NCI-H510A treated with DMSO at 0.1 percent for 48 hours (cell line): ENCODE data around the gene FOXN1.
A peak's percentile ranks its signal among the peaks of the same experiment; 100 is the strongest.

ENCODE experiments used
- DNase-seq: peaks from one replicate; lab custom pipeline; 2025; lab: John Stamatoyannopoulos, UW

FOXN1 gene

DNA sequence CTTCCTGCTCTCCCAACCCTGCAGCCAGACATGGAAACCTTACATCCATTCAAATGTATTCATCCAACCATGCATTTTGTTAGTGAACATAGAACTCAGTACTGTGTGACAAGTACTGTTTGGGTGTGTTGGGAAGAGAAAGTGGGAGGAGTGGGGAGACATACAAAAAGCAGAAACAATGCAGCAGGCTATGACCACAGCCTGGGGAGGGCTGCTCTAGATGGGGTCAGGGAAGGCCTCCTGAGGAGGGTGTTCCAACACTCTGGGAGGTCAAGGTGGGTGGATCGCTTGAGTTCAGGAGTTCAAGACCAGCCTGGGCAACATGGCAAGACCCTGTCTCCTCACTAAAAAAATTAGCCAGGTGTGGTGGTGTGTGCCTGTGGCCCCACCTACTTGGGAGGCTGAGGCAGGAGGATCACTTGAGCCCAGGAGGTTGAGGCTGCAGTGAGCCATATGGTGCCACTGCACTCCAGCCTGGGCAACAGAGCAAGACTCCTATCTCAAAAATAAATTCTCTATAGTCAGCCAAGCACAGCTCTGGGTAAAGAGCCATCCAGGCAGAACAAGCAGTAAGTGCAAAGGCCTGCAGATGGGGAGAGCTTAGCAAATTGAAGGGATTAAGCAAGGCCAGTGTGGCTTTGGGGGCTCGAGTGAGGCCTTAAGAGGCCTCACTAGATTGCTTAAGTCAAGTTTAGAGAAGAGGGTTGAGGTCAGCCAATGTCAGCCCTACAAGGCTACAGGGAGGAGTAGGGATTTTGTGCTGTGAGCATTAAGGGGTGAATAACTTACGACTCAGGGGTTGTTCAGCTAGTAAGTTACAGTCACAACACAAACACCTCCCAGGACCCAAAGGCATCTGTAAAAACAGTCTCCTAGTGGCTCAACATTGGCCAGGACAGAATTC is 27.2 kb upstream of the FOXN1 start:
- DNase-seq, result no peak

GRCh38 chr17:28480278-28480677 is 25.9 kb upstream of the FOXN1 start:
- DNase-seq, result no peak

DNA sequence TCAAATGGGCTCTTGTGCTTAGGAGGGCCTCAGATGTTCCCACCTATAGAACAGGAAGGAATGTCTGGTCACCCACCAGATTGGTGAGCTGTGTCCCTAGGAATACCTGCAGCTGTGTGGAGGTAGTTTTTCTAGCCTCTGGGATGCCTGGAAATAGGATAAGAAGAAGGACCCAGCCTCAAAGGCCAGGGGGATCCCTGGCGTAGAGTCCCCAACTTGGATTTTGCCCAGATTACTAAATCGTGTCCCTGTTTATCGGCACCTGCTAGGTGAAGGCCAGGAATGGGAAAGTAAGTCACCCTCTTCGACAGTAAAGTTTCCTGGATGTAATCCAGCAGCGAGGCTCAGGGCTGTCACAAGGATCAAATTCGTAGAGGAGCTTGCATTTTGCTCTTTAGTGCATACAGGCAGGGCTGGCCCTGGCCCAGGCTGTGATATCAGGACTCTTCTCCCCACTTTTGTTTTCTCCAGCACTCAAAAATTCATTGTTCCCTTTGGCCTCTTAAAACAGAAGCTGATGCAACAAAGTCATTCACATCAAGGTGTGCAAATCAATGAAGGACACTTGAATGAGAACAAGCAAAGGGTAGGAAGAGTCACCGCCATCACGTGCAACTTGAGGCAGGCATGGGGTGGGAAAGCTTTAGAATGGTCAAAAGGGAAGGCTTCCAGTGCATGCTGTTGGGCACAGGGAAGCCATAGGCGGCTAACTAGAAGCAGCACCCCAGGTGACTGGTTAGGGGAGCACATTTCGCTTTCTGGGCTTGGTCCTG is 25.2 kb upstream of the FOXN1 start:
- DNase-seq, result peak; percentile 85

- DNase-seq, result no peak
Measured at GRCh38 chr17:28482551-28483199, 23.5 kb upstream of the FOXN1 start.

DNA sequence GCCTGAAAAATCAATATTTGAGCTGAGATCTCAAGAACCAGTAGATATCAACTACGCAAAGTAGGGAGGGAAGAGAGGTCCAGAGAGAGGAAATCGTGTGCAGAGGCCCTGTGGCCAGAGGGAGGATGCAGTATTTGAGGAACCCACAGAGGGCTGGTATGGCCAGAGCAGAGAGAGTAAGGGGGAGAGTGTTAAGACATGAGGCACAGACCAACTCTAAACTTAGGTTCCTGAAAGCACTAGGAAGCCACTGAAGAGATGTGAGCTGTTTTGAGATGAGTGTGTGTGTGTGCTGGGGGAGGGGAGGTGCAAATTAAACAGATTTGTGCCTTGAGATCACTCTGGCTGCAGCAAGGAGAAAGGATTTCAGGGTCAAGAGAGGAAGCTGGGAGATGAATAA is 21.9 kb upstream of the FOXN1 start:
- no peak for DNase-seq

DNA sequence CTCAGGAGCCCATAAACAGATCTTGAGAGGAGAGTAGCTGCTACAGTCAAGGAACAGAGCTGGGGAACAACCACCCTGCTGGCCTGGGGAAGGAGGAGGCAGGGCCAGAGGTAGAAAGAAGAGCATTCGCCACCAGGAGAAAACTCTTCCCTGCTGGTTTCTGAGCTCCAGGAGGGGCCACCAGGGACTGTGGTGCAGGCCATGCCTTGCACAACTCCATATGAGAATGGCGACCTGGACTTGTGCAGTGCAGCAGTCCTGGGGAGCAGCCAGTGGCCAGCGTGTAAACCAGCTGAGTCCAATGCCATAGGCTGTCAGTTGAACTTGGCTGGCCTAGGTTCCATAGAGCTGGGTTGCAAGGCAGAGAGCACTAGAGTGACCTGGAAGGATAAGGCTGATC is 21.1 kb upstream of the FOXN1 start:
- no peak for DNase-seq

- no peak for DNase-seq
Measured at GRCh38 chr17:28487881-28488532, 18.1 kb upstream of the FOXN1 start.

DNA sequence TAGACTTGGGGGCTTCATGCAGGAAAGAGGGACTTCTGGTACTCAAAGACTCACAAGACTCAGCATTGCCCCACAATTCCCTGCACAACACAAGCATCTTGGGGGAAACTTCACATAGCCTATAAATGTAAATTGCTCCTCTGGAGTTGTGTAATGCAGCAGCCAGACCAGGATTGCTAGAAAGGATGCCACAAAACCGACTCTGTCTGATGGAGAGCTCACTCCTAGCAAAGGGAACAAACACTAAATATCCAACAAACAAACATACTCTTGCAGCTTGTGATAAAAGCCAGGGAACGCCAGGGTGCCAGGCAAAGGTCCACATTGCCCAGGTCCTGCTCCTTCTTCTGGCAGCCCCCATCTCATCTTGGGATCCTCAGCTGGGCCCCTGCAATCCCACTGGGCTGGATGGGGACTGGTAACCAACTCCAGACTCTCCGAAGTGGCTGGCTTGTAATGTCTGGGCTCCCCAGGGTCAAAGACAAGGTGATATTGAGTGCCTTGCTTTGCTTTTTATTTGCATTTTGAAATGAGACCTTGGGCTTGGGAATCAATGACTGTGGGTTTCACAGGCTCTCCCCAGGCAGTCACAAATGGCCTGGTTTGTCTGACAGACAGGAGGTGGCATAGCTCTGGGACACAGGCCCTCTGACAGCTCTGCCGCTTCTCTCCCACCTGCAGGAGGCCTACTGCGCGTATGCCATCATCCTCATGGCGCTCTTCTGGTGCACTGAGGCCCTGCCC is 17.4 kb upstream of the FOXN1 start:
- no peak for DNase-seq

- DNase-seq, result no peak
Measured at GRCh38 chr17:28491286-28491685, 14.9 kb upstream of the FOXN1 start.

GRCh38 chr17:28491860-28492259 is 14.3 kb upstream of the FOXN1 start:
- DNase-seq, result no peak

DNA sequence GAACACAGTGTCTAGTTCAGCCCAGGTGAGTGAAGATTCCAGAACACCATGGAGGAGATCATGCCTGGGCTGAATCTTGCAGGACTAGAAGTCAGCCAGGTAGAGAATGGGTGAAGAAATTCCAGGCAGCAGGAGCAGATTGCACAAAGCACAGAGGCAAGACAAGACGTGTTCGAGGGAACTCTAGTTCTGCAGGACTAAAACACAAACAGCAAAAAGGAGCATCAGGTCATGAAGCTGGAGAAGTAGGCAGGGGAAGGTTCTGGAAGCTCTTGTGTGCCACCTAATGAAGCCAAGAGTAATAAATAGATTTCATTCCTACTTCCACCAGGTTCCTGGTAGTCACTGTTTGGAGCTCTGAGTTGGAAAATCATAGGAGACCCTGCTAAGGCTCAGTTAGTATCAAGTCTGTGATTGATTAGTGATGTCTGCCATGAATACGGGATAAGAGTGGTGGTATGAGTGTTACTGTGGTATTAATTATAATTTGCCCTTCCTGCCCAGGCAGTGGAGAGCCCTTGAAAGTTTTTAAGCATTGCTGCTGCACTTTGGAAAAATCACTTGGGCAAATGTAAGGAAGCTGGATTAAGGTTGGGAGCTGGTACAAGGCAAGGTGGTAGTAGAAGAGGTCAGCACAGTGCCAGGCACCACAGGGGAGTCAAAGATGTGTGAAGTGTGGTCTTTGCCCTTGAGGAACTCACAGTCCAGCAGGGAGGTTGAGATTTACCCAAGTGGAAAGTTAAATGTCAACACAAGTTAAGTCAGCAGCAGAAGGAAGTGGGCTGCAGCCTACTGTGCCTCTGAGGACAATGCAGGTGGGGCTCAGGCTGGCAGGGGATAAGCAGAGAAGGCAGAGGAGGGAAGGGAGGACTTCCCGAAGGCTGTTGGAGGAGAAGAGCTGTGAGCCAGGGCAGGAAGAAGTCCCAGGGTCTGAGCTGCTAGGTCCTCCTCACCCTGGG is 13.5 kb upstream of the FOXN1 start:
- DNase-seq, result no peak

GRCh38 chr17:28493460-28493859 is 12.7 kb upstream of the FOXN1 start:
- no peak for DNase-seq

DNA sequence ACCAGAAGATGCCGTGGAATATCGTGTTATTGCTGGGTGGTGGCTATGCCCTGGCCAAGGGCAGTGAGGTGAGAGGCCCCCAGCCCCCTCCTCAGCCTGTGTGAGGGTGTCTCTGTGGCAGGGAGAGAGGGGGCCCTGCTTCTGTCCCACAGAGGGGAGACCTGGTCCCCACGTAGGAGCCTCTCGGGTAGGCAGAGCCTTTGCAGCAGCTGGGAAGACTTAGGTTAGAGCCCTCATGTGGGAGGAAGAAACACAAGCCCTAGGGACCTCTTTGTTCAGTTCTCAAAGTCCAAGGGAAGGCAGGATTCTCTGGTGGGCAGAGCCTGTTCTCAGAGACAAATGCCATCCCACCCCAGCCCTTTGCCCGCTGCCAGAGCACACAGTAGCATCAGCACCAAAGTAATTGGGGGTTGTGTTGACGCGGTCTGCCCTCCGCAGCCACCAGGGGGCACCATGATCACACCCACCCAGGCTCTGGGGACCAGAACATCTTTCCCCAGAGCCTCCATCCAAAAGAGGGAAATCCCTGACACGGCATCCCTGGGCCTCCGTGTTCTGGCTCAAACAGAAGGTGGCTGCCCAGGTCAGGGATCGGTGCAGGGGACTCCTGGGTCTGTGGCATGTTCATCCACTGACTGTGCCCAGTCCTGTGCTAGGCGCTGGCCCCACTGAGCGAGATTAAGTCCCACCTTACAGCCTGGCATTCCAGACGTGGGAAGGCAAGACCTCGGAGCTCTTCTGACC is 11.5 kb upstream of the FOXN1 start:
- peak; percentile 55 for DNase-seq

- no peak for DNase-seq
Measured at GRCh38 chr17:28495635-28496034, 10.5 kb upstream of the FOXN1 start.

GRCh38 chr17:28497931-28498330 is 8.2 kb upstream of the FOXN1 start:
- peak; percentile 84 for DNase-seq

GRCh38 chr17:28498652-28499363 is 7.3 kb upstream of the FOXN1 start:
- no peak for DNase-seq

DNA sequence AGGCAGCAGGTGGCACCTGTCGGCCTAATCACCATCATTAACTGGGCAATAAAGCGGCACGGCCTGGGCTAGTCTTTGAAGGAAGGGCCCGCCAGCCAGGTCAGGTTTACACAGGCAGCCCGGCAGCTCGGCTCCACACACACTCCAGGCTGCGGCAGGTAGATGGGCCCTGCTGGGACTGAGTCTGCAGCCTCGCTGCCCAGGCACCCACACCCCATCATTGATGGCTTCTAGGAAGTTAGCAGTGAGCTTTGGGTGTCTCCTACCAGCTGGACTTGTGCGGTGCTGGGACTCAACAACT is 6.8 kb upstream of the FOXN1 start:
- DNase-seq, result peak; percentile 70

- no peak for DNase-seq
Measured at GRCh38 chr17:28499684-28500357, 6.3 kb upstream of the FOXN1 start.
